Aortic smooth muscle cell (primary cell): ENCODE measurements around the gene TIMP3. TPM values are rescaled to one million over a fixed set of nuclear protein-coding genes. Genes with fewer than 3 reads are reported as not detected.

Experiments
- total RNA-seq: library from RNA; depleted of rRNA; stranded (reverse); fragments of >200 nt; gene quantifications from 2 replicates; pipeline ENCODE4 v1.2.3, GENCODE V29; 2014

TIMP3 gene
- total RNA-seq: 23.5 and 45.7 TPM in 2 replicates

DNA sequence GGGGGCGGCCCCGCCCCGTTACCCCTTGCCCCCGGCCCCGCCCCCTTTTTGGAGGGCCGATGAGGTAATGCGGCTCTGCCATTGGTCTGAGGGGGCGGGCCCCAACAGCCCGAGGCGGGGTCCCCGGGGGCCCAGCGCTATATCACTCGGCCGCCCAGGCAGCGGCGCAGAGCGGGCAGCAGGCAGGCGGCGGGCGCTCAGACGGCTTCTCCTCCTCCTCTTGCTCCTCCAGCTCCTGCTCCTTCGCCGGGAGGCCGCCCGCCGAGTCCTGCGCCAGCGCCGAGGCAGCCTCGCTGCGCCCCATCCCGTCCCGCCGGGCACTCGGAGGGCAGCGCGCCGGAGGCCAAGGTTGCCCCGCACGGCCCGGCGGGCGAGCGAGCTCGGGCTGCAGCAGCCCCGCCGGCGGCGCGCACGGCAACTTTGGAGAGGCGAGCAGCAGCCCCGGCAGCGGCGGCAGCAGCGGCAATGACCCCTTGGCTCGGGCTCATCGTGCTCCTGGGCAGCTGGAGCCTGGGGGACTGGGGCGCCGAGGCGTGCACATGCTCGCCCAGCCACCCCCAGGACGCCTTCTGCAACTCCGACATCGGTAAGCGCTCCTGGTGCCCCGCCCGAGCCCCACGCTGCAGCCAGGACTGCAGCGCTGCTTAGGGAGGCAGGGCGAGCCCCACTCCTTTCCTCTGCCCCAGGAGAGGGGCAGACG is at the start of gene TIMP3:
Gene TIMP3, plus strand, starts transcription at position 169 of the 700 bp plus-strand sequence. Its CDS starts 297 bp downstream, at position 466.

